NCI-H1105 treated with DMSO at 0.1 percent for 48 hours (cell line): Measurements from ENCODE around the gene CENPV.

Experiments
- DNase-seq: peaks from one replicate; lab custom pipeline; 2025; lab: John Stamatoyannopoulos, UW

CENPV gene

DNA sequence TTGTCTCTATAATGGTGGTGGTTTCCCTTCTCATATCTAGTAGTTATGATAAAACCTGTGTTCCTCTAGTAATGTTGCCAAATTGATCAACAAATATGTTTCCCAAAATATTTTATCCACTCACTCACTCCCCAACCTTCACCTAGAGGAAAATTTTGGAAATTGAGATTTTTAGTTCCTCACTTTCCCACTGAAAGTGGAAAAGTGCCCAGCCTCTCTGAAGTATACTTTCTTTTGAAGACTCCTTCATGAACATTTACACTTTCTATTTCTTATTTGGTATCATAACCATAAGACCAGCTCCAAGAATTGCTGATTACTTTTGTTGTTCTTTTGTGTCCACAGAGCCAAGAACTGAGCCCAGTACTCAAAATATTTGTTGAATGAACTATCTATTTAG is 5.1 kb upstream of the CENPV start:
- no peak for DNase-seq

- DNase-seq: no peak
Measured at GRCh38 chr17:16354585-16354984, 1.3 kb upstream of the CENPV start.

GRCh38 chr17:16352667-16353316 is 477 bp downstream of the CENPV start:
- DNase-seq: peak; percentile 91

GRCh38 chr17:16352303-16352666 is 984 bp downstream of the CENPV start:
- peak; percentile 92 for DNase-seq

- no peak for DNase-seq
Measured at GRCh38 chr17:16351831-16352230, 1.4 kb downstream of the CENPV start.

DNA sequence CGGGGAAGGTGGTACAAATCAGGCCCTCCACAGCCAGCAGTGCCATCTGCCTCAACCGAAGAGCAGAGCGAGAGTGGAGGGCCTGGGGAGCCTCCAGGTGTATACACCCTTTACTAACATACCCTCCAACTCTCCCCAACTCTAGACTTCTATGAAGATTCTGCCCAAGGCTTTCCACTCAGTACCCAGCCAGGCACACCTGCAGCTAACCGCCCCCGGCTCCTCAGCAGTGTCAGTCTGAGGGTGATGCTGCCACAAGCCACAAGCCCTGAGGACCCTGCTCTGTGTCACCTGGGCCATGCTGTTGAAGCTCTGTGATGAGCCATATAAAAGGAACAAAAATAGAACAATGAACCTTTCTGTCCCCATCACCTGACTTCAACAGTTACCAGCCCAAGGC is 3.8 kb downstream of the CENPV start:
- no peak for DNase-seq

- no peak for DNase-seq
Measured at GRCh38 chr17:16348586-16348985, 4.7 kb downstream of the CENPV start.

DNA sequence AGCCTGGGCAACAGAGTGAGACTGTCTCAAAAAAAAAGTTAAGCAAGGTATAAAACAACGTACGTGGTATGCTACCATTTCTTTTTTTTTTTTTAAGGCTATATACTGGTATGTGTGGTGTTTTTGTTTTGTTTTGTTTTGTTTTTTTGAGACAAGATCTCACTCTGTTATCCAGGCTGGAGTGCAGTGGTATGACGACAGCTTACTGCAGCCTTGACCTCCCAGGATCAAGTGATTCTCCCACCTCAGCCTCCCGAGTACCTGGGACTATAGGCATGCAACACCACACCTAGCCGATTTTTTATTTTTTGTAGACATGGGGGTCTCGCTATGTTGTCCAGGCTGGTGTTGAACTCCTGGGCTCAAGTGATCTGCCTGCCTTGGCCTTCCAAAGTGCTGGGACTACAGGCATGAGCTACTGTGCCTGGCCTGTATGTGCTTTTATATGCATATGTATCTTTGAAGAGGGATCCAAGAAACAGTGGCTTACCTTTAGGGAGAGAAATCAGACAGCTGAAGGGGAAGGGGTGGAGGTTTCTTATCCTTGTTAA is 6.5 kb downstream of the CENPV start:
- no peak for DNase-seq

GRCh38 chr17:16345565-16345964 is 7.7 kb downstream of the CENPV start:
- no peak for DNase-seq

DNA sequence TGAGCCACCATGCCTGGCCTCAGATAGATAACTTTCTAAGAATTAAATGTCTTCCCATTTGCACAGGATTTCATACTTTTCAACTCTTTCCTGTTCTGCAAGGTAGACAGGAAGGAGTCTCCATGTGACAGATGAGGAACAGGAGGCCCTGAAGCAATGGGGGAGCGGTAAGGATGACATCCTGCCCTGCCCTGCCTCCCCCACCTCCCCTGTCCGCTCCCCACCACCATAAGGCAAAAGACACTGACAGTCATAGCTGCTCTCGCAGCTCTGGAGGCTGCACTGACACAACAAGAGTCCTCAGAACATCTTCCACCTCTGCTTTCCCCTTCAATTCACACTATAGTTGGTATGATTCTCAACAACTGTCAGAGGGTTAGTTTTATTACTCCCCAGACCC is 9.7 kb downstream of the CENPV start:
- DNase-seq: no peak

GRCh38 chr17:16342979-16343378 is 10.3 kb downstream of the CENPV start:
- DNase-seq: no peak

- DNase-seq: no peak
Measured at GRCh38 chr17:16339959-16340358, 13.3 kb downstream of the CENPV start.

DNA sequence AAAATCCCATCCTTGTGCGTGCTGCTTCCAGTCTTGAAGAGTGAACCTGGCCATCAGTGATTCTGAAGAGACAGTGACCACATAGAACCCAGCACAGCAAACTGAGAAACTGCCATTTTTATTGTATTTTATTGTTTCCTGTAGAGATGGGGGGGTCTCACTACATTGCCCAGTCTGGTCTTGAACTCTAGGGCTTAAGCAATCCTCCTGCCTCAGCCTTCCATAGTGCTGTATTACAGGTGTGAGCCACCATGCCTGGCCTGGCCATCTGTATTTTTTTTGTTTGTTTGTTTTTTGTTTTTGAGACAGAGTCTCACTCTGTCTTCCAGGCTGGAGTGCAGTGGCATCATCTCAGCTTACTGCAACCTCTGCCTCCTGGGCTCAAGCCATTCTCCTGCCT is 13.9 kb downstream of the CENPV start:
- DNase-seq: no peak

GRCh38 chr17:16338391-16338790 is 14.9 kb downstream of the CENPV start:
- no peak for DNase-seq

DNA sequence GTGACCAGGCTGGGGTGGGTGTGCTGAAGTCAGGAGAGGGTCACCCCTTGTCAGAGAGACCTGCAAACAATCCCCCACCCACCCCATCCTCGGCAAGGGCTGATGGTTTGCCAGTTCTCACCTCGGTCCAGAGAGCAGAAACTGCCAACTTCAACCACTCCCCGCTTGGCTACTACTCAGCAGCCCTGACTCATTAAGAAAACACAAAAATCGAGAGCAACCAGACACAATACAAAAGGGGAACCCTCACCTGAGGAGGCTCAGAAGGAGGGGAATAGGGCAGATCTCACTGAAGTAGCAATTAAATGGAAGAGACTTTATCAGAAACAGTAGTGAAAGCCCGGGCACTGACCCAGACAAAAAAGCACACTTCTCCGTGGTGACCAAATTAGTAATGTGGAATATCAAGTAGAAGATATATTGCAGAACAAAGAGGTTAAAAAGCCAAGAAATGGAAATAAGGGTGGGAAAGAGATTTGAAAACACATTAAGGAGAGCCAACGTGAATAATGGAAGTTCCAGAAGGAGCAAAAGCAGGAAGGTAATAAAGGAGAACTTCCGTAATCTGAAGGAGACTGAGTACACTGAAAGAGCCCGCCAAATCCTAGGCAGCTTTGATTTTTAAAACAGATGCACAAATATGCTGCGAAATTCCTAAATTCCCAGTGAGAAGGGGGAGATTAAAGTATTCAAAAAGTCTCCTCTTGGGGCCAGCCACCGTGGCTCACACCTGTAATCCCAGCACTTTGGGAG is 23.6 kb downstream of the CENPV start:
- DNase-seq: no peak

GRCh38 chr17:16328997-16329396 is 24.3 kb downstream of the CENPV start:
- DNase-seq: no peak

DNA sequence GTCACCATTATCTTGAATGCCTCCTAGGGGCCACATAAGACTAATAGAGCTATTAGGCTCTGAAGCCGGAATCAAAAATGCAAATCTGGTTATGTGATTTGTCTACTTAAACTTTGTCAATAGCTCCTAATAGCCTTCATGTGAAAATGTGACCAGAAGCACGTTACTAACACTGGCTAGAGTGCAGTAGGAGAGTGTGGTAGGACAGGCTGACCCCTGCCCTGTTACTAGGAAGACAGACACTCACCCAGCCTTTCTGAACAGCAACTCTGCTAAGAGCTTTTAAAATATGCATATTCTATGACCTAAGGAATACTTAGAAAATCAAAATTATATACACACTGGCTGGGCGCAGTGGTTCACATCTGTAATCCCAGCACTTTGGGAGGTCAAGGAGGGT is 26.3 kb downstream of the CENPV start:
- no peak for DNase-seq

- no peak for DNase-seq
Measured at GRCh38 chr17:16325964-16326363, 27.3 kb downstream of the CENPV start.

DNA sequence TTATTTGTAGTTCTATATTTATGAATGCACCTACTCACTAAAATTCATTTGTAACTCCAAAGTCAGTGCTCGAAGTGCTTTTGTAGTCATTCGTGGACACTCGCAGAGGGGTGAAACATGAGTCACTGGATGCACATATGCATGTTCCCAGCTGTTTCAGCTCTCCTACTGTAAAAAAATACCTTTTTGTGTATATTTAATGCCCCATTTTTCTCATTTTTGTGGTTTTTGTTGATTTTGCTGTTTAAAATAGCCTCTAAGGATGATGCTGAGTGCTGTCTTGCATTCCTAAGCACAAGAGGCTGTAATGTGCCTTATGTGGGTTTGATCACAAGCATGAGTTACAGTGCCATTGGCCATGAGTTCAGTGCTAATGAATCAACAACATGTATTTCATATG is 30.6 kb downstream of the CENPV start:
- DNase-seq: no peak

DNA sequence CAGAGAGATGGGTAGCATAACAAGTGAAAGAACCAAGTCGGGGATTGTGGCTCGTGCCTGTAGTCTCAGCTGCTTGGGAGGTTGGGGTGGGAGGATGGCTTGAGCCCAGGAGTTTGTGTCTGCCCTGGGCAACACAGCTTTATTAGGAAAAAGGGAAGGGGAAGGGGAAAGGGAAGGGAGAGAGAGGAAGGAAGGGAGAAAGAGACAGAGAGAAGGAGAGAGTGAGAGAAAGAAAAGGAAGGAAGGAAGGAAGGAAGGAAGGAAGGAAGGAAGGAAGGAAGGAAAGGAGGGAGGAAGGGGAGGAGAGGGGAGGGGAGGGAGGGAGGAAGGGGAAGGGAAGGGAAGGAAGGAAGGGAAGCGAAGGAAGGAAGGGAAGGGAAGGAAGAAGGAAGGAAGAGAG is 33.3 kb downstream of the CENPV start:
- DNase-seq: no peak

DNA sequence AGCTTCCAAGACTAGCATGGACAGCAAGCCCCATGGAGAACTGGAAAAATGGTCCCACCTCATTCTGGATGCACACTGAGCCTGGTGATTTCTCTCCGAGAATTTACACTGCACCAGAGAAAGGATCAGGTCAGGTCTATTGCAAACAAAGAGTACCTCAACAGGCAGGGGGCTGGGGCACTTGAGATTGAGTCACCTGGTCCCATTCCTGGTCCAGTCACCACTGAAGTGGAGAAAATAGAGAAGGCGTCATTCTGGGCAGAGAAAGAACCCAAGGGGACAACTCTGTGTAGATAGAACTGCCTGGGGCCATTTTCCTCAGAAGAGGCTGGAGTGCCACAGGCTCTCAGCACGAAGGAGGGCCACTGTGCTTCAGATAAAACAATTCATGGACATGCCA is 38.4 kb downstream of the CENPV start:
- DNase-seq: no peak

DNA sequence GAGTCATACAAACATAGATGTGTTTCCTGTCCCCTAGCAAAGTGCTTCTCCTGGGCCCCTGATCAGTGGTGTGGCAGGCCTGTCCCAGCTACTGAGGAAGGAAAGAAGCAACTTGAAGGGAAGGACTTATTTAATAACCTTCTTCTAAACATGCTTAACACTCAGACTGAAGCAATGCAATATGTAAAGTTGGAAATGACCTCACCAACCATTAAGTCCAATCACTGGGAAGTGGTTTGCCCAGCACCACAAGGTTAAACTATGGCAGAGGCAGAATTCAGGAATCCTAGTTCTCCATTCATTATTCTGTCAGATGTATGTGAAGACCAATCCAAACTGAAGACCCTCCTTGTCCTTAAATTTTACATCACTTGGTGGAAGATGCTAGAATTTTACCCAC is 39.1 kb downstream of the CENPV start:
- DNase-seq: no peak
